HG03097 (cell line): ENCODE measurements around the gene EXD2.
A peak's percentile ranks its signal among the peaks of the same experiment; 100 is the strongest.
"Not testable (repeated sequence)": the region's sequence is repeated elsewhere in the genome, so short reads cannot be mapped to it uniquely, and the experiment has no call there.

Experiments used
- ATAC-seq: cut with Tn5 transposase; IDR thresholded peaks from one replicate; pipeline ENCODE4 v1.9.1; 2021; ENCODE audit not compliant: unreplicated experiment, low FRiP score

Gene EXD2, protein sequence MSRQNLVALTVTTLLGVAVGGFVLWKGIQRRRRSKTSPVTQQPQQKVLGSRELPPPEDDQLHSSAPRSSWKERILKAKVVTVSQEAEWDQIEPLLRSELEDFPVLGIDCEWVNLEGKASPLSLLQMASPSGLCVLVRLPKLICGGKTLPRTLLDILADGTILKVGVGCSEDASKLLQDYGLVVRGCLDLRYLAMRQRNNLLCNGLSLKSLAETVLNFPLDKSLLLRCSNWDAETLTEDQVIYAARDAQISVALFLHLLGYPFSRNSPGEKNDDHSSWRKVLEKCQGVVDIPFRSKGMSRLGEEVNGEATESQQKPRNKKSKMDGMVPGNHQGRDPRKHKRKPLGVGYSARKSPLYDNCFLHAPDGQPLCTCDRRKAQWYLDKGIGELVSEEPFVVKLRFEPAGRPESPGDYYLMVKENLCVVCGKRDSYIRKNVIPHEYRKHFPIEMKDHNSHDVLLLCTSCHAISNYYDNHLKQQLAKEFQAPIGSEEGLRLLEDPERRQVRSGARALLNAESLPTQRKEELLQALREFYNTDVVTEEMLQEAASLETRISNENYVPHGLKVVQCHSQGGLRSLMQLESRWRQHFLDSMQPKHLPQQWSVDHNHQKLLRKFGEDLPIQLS

DNA sequence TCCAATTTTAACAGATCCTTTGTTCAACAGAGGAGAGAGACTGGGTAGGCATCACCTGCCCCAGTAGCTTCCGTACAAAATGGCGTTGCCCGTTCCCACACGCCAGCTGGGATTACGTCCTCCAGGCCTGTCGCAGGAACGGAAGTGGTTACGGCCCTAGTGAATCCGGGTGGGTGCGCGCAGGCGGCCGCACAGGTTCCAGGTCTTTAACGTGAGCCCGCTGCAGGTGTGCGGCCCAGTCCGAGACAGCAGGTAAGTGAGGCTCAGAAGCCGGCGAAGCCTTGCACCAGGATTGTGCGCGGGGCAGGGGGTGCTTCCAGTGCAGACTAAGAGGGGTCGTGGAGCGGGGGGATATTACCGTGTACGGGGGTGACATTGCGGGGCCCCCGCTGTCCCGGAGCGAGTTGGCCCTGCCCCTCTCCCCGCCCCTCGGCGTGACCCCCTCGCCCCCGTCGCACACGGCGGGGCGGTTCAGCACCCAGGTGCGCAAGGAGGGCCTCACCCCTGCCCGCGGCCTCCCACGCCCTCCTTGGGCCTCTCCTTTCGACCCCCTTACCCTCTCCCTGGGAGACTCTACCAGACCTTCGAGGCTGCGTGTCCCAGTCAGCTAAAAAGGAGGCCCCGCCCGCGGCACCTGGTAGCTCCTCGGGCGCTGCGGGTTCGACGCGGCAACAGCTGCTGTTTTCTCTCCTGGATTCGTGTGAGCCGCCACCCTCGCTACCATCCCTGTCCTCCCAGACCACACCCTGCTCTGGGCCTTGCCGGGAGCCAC is at the start of gene EXD2:
TSS of gene EXD2 (plus strand) at position 159 of the 772 bp plus-strand sequence. CDS start 17,973 bp downstream, outside the sequence.
- ATAC-seq = peak; percentile 78

DNA sequence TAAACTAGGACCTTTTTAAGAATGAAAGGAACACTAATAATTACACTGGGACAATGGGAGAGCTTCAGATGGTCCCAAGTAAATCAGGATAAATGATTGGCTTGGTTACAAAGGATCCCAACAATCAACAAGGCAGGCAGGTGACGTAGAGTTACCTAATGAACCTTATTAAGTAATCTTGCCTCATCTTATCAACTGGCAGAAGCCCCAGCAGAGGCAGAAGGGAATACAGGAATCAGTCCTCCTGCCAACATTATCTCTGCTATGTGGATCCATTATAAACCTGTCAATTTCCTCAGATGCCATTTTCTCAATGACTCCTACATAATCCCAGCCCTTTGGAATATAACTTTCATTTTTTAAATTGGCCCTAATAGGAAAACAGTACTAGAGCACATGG is 49.7 kb upstream of the EXD2 start:
- ATAC-seq = no peak

DNA sequence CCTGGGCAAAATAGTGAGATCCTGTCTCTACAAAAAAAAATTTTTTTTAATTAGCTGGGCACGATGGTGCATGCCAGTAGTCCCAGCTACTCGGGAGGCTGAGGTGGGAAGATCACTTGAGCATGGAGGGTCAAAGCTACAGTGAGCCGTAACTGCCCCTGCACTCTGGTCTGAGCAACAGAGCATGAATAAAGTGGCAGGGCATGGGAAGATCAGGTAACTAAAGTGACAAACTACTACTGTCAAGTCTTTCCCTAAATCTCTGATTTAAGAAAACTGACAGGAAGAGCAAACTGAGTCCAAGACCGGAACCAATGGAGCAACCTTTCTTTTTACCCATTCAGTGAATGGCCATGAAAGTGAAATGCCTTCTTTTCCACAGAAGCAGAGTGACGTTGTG is 49.2 kb upstream of the EXD2 start:
- no peak for ATAC-seq

DNA sequence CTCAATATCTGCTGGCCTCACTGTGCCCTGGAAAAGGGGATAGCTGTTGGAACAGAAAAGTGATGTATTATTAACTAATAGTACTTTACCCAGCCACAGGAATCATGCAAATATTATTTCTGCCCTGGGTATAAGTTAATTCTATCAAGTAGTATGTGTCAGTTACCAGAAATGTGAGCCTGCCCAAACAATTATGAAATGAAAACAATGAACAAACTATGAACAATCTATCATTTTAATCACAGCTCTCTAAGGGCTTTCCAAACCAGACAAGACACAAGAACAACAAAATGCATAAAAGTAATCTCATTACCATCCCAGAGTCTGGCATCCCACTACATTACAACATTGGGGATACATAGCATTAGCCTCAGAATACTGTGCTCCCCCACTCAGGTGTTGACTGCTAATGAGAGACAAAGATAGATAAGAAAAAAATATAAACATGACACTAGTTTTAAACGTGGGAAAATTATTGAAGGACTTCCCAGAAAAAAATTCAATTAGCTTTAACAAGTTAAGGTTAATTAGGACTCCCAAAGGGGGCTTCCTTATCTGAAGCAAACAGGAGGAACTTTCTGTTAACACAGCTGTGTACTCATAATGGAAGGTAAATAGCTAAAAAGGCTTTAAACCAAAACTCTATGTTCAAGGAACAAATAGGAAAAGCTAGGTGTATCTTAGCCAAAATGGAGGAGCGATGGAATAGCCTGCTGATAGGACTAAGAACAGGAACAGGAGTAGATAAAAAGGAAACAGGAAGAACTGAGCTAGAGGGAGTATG is 41.6 kb upstream of the EXD2 start:
- no peak for ATAC-seq

DNA sequence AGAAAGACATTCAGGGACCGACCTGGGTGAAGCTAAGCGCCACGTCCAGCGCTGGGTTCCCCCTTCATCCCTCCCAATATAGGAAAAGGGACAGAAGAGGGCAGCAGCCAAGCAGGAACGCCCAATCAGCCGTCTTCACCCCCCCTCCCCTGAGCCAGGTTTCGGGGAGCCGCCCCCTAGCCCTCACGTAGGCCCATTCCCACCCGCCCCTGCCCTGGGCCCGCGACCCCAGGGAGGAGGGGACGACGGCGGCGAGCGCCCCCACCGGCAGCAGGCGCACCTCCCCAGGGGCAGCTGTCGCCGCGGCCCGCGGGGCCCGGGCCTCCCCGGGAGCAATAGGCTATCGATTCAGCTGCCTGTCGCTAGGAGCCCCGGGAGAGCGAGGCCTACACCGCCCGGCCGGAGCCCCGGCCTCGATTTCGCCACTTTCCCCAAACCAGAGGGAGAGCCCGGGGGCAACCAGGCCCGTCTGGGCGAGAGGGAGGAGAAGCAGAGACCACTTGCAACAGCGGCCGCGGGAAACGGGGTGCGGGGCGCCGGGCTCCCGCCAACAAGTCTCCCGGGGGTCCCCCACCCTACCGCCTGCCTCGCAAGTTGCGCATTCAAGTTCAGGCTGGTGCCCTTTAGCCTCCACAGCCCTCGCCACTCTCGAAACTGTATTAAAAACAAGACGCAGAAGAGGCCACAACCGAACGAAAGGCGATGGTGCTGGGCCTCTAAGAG is 39.7 kb upstream of the EXD2 start:
- ATAC-seq = peak; percentile 54

DNA sequence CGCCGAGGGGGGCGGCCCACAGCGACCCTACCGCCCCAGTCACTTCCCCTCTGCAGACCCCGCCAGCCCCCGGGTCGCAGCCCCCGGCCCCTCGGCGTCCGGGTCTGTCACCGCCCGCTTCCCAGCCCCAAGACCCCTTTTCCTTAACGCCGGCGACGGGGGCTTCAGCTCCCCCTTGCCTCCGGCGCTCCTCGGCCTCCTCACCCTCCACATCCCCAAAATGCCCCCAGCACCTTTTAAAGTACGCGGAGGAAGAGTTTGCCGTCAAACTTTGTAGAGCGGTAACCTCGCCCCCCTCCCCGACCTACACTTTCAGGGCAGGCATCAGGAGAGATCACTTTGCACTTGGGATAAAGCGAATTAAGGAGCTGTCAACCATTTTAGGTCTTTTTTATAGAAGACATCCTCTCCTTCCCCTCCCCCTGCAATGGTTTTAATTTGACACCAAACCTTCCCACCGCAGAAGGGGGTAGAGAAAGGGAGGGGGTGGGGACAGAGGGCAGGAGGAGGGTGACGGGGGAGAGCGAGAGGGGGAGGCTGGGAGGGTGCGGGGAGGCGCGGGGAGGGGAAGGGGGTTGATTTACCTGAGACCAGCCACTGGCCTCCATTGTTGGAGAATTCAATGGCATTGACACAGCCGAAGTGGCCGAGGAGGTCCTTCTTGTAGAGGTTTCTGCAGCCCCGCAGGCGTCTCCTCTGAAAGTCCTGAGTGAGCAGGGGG is 39.0 kb upstream of the EXD2 start:
- ATAC-seq = peak; percentile 5

DNA sequence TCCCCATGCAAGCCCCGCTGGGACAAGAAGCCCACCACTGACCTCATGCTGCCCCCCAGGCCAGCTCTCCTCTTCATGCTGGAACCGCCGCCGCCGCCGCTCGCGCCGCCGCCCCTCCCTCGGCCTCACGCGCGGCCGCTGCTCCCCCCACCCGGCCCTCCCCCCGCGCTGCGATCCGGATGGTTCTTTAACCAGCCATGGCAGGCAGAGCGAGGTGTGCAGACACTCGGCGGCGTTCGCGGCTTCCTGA is 38.5 kb upstream of the EXD2 start, which contains the start of gene DCAF5:
TSS of gene DCAF5 (minus strand) at position 218 of the 250 bp plus-strand sequence. CDS start at position 77, 141 bp downstream.
- no peak for ATAC-seq

DNA sequence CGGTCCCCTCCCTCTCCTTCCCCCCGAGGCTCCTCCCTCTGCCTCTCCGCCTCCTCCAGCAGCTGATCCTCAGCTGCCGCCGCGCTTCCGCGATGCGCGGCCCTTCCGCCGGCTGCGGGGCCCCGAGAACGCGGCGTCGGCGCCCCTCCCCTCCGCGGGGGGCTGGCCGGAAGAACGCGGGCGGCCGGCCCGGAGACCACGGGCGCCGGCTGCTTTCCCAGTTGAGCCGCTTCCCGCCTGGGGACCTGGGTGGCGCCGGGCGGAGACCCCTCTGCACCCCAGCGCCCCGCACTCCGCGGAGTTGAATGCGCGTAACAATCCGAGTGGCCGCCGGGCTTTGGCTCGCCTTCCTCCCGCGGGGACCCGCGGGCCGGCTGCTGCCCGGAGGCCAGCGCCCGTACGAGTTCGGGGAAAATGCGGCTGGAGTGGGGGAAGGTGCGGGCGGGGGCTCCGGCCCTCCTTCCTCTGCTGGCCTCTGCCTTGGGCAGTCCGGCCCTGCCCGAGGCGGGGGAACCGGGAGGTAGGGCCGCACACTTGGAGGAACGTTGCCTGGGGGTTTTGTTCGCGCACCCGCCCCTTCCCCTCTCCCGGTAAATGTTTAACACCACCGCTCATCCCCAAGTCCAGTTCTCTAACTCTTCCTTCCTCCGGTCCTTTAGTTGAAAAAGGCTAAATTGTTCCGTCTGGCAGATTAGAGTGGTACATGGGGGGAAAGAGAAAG is 38.0 kb upstream of the EXD2 start:
- peak; percentile 85 for ATAC-seq

DNA sequence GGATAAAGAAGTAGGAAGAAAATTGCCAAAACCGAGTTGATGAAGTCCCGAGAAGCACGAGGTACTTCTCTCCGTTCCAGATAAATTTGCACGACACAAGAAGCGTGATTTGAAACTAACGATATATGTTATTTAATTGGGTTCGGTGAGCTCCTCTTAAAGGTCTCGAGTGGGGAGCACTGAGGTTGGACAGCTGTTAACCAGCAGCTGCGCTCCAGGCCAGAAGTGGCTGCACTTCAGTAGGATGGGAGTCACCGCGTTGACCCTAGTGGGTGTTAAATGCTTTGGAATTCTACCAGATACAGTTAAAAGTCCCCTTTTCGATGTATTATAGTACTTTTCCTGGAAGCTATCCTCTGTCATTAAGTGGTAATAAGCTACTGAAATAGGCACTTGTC is 37.4 kb upstream of the EXD2 start:
- ATAC-seq = no peak

DNA sequence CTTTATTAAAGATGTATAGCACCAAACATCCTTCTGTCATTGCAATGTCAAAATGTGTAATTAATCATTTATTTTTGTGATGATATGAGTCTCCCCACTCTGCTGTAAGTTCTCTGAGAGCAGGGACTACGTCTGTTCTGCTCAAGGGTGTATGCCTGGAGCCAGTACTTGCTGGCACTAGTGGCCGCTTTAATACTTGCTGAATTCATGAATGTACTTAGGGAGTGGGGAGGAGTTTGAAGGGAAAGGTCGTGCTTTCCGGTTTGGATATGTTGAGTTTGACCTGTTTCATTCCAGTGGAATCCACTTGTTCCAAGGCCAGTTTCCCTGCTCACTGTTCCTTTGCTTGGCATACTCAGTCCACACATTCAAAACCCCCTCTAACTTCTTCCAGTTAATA is 36.5 kb upstream of the EXD2 start:
- ATAC-seq = no peak

DNA sequence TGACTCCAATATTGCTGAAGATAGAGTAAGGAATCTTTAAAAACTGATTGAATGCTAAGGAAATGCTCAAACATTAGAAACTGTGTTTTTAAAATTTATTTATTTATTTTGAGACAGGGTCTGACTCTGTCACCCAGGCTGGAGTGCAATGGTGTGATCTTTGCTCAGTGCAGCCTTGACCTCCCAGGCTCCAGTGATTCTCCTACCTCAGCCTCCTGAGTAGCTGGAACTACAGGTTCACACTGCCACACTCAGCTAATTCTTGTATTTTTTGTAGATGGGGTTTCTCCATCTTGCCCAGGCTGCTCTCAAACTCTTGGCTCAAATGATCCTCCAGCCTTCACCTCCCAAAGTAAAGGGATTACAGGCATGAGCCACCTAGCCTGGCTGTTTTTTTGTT is 35.1 kb upstream of the EXD2 start:
- ATAC-seq = no peak

DNA sequence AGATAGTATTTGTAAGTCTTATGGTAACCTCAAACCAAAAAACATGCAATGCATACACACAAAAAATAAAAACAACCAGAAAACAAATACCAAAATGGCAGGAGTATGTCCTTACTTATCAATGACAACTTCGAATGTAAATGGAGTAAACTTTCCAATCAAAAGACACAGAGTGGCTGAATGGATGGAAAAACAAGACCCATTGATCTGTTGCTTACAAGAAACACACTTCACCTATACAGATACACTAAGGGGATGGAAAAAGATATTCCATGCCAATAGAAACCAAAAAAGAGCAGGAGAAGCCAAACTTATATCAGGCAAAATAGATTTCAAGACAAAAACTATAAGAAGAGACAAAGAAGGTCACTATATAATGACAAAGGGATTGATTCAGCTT is 29.7 kb upstream of the EXD2 start:
- ATAC-seq = no peak

DNA sequence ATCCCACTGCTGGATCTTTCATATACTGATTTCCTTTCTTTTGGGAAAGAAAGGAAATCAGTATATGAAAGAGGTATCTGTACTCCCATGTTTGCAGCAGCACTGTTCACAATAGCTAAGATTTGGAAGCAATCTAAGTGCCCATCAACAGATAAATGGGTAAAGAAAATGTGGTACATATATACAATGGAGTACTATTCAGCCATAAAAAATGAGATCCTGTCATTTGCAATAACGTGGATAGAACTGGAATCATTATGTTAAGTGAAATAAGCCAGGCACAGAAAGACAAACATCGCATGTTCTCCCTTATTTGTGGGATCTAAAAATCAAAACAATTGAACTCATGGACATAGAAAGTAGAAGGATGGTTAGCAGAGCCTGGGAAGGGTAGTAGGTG is 25.5 kb upstream of the EXD2 start:
- not testable (repeated sequence) for ATAC-seq

DNA sequence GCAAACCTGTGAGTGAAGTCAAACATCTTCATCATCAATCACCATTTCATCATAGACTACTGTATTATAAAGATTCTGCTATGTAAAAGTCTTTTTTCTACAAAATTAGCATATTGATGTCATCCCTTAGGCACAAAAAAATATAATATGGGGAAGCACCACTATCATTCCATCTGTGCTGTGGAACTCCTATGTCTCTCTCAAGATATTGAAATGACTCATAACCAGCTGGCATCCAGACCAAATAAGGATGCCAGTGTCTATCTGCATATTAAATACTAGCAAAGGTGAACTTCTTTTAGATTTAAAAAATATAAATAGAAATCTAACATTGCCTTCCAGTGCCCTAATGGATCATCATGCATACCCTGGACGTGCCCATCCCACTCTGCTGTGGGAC is 20.5 kb upstream of the EXD2 start:
- ATAC-seq = no peak

DNA sequence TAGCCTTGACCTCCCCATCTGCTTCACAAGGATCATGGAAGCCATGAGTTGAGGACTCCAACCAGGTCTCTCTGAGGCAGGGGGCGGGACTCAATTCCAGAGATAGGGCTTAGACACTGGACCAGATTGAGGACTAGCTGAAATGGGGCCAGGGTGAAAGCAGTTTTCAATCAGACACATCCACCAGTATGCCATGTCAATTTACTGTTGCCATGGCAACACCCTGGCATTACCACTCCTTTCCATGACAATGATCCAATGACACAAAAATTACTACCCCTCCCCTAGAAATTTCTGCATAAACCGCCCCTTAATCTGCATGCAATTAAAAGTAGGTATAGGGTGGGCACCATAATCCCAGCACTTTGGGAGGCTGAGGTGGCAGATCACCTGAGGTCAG is 19.7 kb upstream of the EXD2 start:
- ATAC-seq = no peak

DNA sequence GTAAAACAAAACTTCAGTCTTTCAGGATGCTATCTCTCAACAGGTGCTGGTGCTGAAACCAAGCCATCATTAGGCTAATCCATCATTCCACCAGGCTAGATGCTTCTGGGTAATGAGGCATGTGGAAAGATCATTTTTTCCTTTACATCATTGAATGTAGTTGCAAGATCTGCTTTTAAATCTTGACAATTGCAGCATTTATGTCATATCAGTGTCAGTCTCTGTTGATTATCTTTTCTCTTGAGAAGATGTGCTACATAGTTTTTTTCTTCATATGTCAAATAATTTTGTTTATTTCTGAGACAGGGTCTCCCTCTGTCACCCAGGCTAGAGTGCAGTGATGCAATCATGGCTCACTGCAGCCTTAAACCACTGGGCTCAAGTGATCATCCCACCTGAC is 16.2 kb upstream of the EXD2 start:
- no peak for ATAC-seq

DNA sequence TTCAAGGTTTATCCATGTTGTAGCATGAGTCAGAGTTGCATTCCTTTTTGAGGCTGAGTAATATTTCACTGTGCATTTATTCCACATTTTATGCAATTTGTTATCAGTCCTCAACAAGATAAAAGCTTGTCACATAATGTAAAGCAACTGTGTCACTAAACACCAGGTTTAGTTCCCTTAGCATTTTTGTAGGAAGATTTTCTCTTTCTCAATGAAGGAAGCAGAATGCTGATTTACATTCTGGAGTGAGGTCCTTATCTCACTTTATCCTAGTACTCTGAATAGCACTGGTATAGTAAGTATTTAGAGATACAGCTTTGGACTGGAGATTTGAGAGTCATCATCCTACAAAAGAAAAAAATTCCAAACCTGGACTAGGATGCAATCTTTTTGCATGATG is 9.8 kb upstream of the EXD2 start:
- no peak for ATAC-seq

DNA sequence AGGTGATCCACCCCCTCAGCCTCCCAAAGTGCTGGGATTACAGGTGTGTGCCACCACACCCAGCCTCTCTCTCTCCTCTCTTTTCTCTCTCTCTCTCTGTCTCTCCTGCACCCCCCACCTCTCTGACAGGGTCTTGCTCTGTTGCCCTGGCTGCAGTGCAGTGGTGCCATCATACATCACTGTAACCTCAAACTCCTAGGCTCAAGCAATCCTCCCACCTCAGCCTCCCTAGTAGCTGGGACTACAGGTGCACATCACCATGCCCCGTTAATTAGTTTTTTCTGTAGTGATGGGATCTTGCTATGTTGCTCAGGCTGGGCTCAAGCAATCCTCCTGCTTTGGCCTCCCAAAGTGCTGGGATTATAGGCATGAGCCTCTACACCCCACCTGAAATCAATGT is 8.7 kb upstream of the EXD2 start:
- not testable (repeated sequence) for ATAC-seq

DNA sequence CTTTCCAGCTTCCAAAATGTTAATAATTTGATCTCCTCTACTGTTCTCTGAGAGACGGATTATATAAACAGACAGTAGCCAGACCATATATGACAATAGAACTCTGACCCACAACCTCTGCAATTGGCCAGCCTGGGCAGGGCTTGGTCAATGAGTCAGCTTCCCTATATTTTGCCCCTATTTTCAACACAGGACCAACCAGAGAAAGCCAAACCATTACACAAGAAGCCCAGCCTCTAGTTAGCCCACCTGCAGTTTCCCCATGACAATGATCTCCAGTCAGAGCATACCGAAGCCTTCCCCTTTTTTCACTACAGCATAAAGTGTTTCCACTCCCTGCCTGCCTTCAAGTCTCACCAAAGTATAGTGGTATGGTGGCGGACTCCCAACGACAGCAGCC is 7.6 kb upstream of the EXD2 start:
- no peak for ATAC-seq
